Testis (tissue), 2 donors: ENCODE results near the gene ZNF850.

Experiments
- CTCF ChIP-seq, 3 experiments: fragments of 450-650 bp in 2 of 3; fragments of 200-600 bp in 1 of 3; sonication (generic) in 1 of 3; IDR thresholded peaks; one replicate each; pipeline ENCODE4 v1.5.1; 2016 to 2019; ENCODE audit warnings: antibody characterized with exemption in 3 of 3, mild to moderate bottlenecking in 2 of 3, moderate library complexity in 1 of 3
- POLR2A ChIP-seq: fragments of 450-650 bp; IDR thresholded peaks from one replicate; pipeline ENCODE4 v1.6.1; 2017; ENCODE audit warnings: antibody characterized with exemption, mild to moderate bottlenecking, moderate library complexity

DNA sequence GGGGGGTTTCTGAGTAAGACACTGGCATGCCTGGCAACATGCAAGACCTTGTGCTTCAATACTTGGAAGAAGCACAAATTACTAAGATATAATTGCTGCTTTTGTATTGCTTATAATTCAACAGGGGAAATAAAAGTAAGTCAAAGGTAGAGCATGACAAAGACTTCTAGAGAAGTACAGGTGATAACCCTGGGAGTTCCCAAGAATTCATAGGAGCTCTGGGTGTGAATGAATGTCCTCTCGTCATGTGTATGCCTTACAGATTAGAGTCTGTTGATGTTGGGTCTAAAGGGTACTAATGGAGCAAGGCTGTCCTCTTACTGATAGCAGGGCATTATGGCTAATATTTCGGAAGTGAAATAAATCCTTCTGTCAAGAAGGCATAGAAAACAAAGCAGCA lies 98.4 kb downstream of the ZNF850 start:
- TF ChIP-seq POLR2A (no peak), CTCF (IDR thresholded peaks at IDR 0.05) (no peak)
